GM12878 (cell line): Measurements from ENCODE around the gene TIMP3. TPM values are rescaled to one million over a fixed set of nuclear protein-coding genes. Genes with fewer than 3 reads are reported as not detected.

Source experiments
- ATAC-seq: fragments of 200-7000 bp; cut with Tn5 transposase; 3 replicates; pipeline ENCODE4 v1.9.1; 2020; ENCODE audit warnings: mild to moderate bottlenecking, moderate library complexity
- BruUV-seq: library from RNA; stranded (reverse); fragments of 400-500 nt; replicated peaks from 2 replicates; lab custom pipeline; 2021; lab: Mats Ljungman, UMichigan
- CTCF ChIA-PET: fragments of 300-600 bp; sonication (Branson Sonifier 250); formaldehyde crosslinking; extraction: SDS; loops from one replicate; lab custom pipeline; 2021; ENCODE audit warnings: inconsistent platforms; lab: Yijun Ruan, JAX
- POLR2A ChIA-PET: fragments of 350-600 bp; formaldehyde crosslinking; extraction: SDS; loops from one replicate; lab custom pipeline; 2021; ENCODE audit warnings: inconsistent platforms; lab: Charles Lee
- RAD21 ChIA-PET: fragments of 300-600 bp; sonication (Branson Sonifier 250); formaldehyde crosslinking; loops from one replicate; lab custom pipeline; 2023; ENCODE audit warnings: antibody characterized with exemption; ENCODE audit not compliant: unreplicated experiment; lab: Charles Lee
- SMC1A ChIA-PET: fragments of 300-600 bp; sonication (Branson Sonifier 250); formaldehyde crosslinking; loops from one replicate; lab custom pipeline; 2023; ENCODE audit not compliant: unreplicated experiment, uncharacterized antibody; lab: Charles Lee
- DNase-seq: peaks from one replicate; pipeline ENCODE4 v3.0.0-alpha.2; 2011; ENCODE audit warnings: low read depth, low spot score
- FAIRE-seq: peaks from 3 replicates; lab custom pipeline; 2011; peaks lifted over from hg19 to GRCh38; lab: Jason Lieb, UNC
- H2AFZ ChIP-seq: 2 replicates; pipeline ENCODE4 v1.6.0; 2011; ENCODE audit warnings: low read depth, low read length, control low read depth; ENCODE audit not compliant: control insufficient read depth
- H3K27ac ChIP-seq: 2 replicates; pipeline ENCODE4 v1.5.1; 2011; ENCODE audit warnings: control low read depth; ENCODE audit not compliant: control insufficient read depth, insufficient read depth
- H3K27me3 ChIP-seq, 2 experiments: replicated peaks in 1 of 2; 2 replicates each; pipeline versions ENCODE4 v1.6.0 to v1.6.1; 2011; ENCODE audit warnings: low read length in 1 of 2; ENCODE audit not compliant: control insufficient read depth in 2 of 2, insufficient read depth in 2 of 2
- H3K36me3 ChIP-seq, 2 experiments: 2 replicates each; pipeline ENCODE4 v1.5.1; 2011; ENCODE audit warnings: low read length in 1 of 2; ENCODE audit not compliant: control insufficient read depth in 2 of 2, insufficient read depth in 2 of 2
- H3K4me1 ChIP-seq: 2 replicates; pipeline ENCODE4 v1.6.1; 2011; ENCODE audit warnings: mild to moderate bottlenecking, low read length, moderate library complexity, mixed read lengths; ENCODE audit not compliant: control insufficient read depth, insufficient read depth
- H3K4me2 ChIP-seq: 2 replicates; pipeline ENCODE4 v1.6.0; 2011; ENCODE audit warnings: control low read depth; ENCODE audit not compliant: control insufficient read depth, insufficient read depth
- H3K4me3 ChIP-seq: fragments of 200-600 bp; sonication (generic); 2 replicates; pipeline ENCODE4 v1.5.1; 2016
- H3K79me2 ChIP-seq: 2 replicates; pipeline ENCODE4 v1.6.0; 2011; ENCODE audit warnings: low read length; ENCODE audit not compliant: control insufficient read depth, insufficient read depth
- H3K9ac ChIP-seq: 2 replicates; pipeline ENCODE4 v1.8.0; 2011; ENCODE audit warnings: low read length, control low read depth, mixed read lengths; ENCODE audit not compliant: control insufficient read depth, insufficient read depth
- H3K9me3 ChIP-seq: replicated peaks from 3 replicates; pipeline ENCODE4 v1.5.1; 2011; ENCODE audit warnings: mild to moderate bottlenecking, low read length; ENCODE audit not compliant: control insufficient read depth, insufficient read depth
- H4K20me1 ChIP-seq: 2 replicates; pipeline ENCODE4 v1.6.0; 2011; ENCODE audit not compliant: control insufficient read depth, insufficient read depth
- ATF7 ChIP-seq: fragments of 450-650 bp; IDR thresholded peaks from 2 replicates; pipeline ENCODE4 v1.6.1; 2016; ENCODE audit warnings: low read depth, mild to moderate bottlenecking
- BCL3 ChIP-seq: IDR thresholded peaks from 2 replicates; pipeline ENCODE4 v1.6.1; 2011; ENCODE audit warnings: borderline replicate concordance, low read depth, mild to moderate bottlenecking, moderate library complexity, low read length; ENCODE audit not compliant: insufficient read depth, poor library complexity, severe bottlenecking
- GABPA ChIP-seq: IDR thresholded peaks from 2 replicates; pipeline ENCODE4 v1.6.1; 2014; ENCODE audit warnings: antibody characterized with exemption, low read depth, mild to moderate bottlenecking, inconsistent platforms
- IKZF2 ChIP-seq, 2 experiments: fragments of 450-650 bp; IDR thresholded peaks; 2 replicates each; pipeline ENCODE4 v1.6.1; 2017; ENCODE audit warnings: mild to moderate bottlenecking in 2 of 2, moderate library complexity in 2 of 2
- KAT2A ChIP-seq: conservative IDR thresholded peaks from 2 replicates; pipeline ENCODE4 v1.6.1; 2011; ENCODE audit warnings: low read depth, low read length; ENCODE audit not compliant: control insufficient read depth
- MAX ChIP-seq: IDR thresholded peaks from 2 replicates; pipeline ENCODE4 v1.6.1; 2012; ENCODE audit warnings: low read depth, low read length, improper control_type of control experiment
- POLR2AphosphoS5 ChIP-seq: IDR thresholded peaks from 2 replicates; pipeline ENCODE4 v1.6.1; 2011; ENCODE audit warnings: mild to moderate bottlenecking, low read length, inconsistent platforms
- REST ChIP-seq: IDR thresholded peaks from 2 replicates; pipeline ENCODE4 v1.6.1; 2012; ENCODE audit warnings: mild to moderate bottlenecking, low read depth, low read length
- SIN3A ChIP-seq: IDR thresholded peaks from 2 replicates; pipeline ENCODE4 v1.6.1; 2012; ENCODE audit warnings: low read depth, low read length, improper control_type of control experiment
- USF1 ChIP-seq: IDR thresholded peaks from 2 replicates; pipeline ENCODE4 v1.6.1; 2011; ENCODE audit warnings: borderline replicate concordance, low read depth, mild to moderate bottlenecking, moderate library complexity, mixed read lengths, low read length; ENCODE audit not compliant: insufficient read depth; ENCODE audit errors: extremely low read length
- WGBS: methylation state at CpG from one replicate; pipeline ENCODE4 v1.1.6; 2016; ENCODE audit warnings: low lambda C conversion rate; ENCODE audit not compliant: insufficient replicate concordance, insufficient coverage; ENCODE audit errors: missing lambda C conversion rate; 5-methylcytosine and 5-hydroxymethylcytosine counted together
- in situ Hi-C: fragments of 300-500 bp; cut with MboI; formaldehyde crosslinking; loops from 9 replicates; pipeline ENCODE4 v1.14.3; 2018; ENCODE audit warnings: mixed read lengths
- intact Hi-C: fragments of 100-400 bp; cut with micrococcal nuclease; formaldehyde crosslinking; loops from one replicate; pipeline ENCODE4 v1.14.2; 2022; ENCODE audit not compliant: unreplicated experiment
- polyA plus RNA-seq, 11 experiments: library from polyadenylated mRNA; depleted of rRNA in 4 of 11; unstranded in 6 of 11; stranded (reverse) in 5 of 11; fragments of >200 nt; fragmentation: Nextera tagmentation in 4 of 11; fragmentation: Illumina TruSeq in 1 of 11; extraction: Ambion mirVana in 4 of 11; extraction: Trizol in 1 of 11; gene quantifications; 1 replicate in 1 of 11; 2 replicates in 10 of 11; pipeline versions ENCODE4 v1.2.1 to v1.2.3, GENCODE V29; 2011 to 2016; ENCODE audit warnings: inconsistent platforms in 2 of 11, missing spikeins in 2 of 11, low read depth in 1 of 11
- total RNA-seq, 4 experiments: library from RNA; depleted of rRNA in 3 of 4; stranded (reverse); fragments of >200 nt in 3 of 4; fragmentation: Illumina TruSeq in 1 of 4; extraction: Trizol in 1 of 4; gene quantifications; 2 replicates each; pipeline versions ENCODE4 v1.2.1 to v1.2.3, GENCODE V29; 2013 to 2021

Gene TIMP3
- total and polyA plus RNA-seq, 10 of the 15 experiments (the other 5 are each of a cell fraction or from before 2014, with no cell fraction given) = 0.01 to 0.74 (median 0.27) TPM; not detected in 5

GRCh38 chr22:32862083-32862482, 60.6 kb downstream of the TIMP3 start:
- H3K27ac ChIP-seq = no peak overlapping the region

More at GRCh38 chr22:32862083-32862482, 60.6 kb downstream of the TIMP3 start:
- Histone ChIP-seq H3K4me1 (no peaks in the 10 kb centered on the region), H4K20me1 (no peaks in the 10 kb centered on the region; the same call in 1 of the 2 replicates), H3K9me3 (no peaks in the 10 kb centered on the region), H2AFZ (no peak overlapping the region), H3K9ac (no peak overlapping the region), H3K4me2 (no peak overlapping the region), H3K27me3 (peaks cover 0 to 5% of the 10 kb centered on the region in 2 experiments; a peak in 2 of 4 replicates), H3K4me3 (no peak overlapping the region), H3K36me3 (no peaks in the 10 kb centered on the region), H3K79me2 (no peaks in the 10 kb centered on the region)
- ChIA-PET RAD21 (no interaction called here), POLR2A (no interaction called here), SMC1A (no interaction called here), CTCF (interaction anchor here (0.6 to 1.5 kb wide), 2 partner anchors 9 to 59 kb away, joined by 4 read pairs; no protein-coding TSS in a partner anchor)
- 0% methylated on average over 4 of the region's 4 CpGs for WGBS
- intact Hi-C loops = no loop called here
- FAIRE-seq (no peak), DNase-seq (no peak), ATAC-seq (no peak)
- TF ChIP-seq MAX = no peak
- TF ChIP-seq USF1 = no peak
- no peak for TF ChIP-seq KAT2A
- TF ChIP-seq SIN3A = no peak
- no peak for TF ChIP-seq IKZF2 (IDR thresholded peaks at IDR 0.05)
- TF ChIP-seq GABPA = no peak
- TF ChIP-seq ATF7 = no peak
- no peak for TF ChIP-seq BCL3
- no peak for TF ChIP-seq REST
- TF ChIP-seq POLR2AphosphoS5 = no peak
- in situ Hi-C loops = no loop called here
- BruUV-seq = no TSS peak
